GM20431 (cell line): ENCODE data around the gene FAM43B.

Source experiments
- in situ Hi-C: fragments of 300-500 bp; cut with MseI, MboI; formaldehyde crosslinking; loops from one replicate; pipeline ENCODE4 v1.15.0; 2020; ENCODE audit warnings: low sequenced_read_pairs; ENCODE audit not compliant: unreplicated experiment

The FAM43B gene

GRCh38 chr1:20551945-20552727 is at the start of gene FAM43B:
Gene FAM43B, plus strand, starts transcription at chr1:20552573. Its CDS starts 401 bp downstream, at chr1:20552974.
- in situ Hi-C loops: no loop called here

- in situ Hi-C loops: no loop called here
Measured at GRCh38 chr1:20505488-20505887, 46.9 kb upstream of the FAM43B start.

- in situ Hi-C loops: no loop called here
Measured at GRCh38 chr1:20507248-20507563, 45.2 kb upstream of the FAM43B start.

- in situ Hi-C loops: no loop called here
Measured at GRCh38 chr1:20507564-20508410, 44.6 kb upstream of the FAM43B start, which contains the start of gene MUL1. Gene MUL1, minus strand, starts transcription at chr1:20508151. Its CDS starts 127 bp downstream, at chr1:20508024.

- in situ Hi-C loops: no loop called here
Measured at GRCh38 chr1:20508411-20508771, 44.0 kb upstream of the FAM43B start.

- in situ Hi-C loops: no loop called here
Measured at GRCh38 chr1:20511518-20512428, 40.6 kb upstream of the FAM43B start.

- in situ Hi-C loops: loop anchor here (10.0 kb wide), 1 partner anchor 125 kb away; no protein-coding TSS in a partner anchor
Measured at GRCh38 chr1:20519609-20520262, 32.6 kb upstream of the FAM43B start.

GRCh38 chr1:20521960-20522861 is 30.2 kb upstream of the FAM43B start:
- in situ Hi-C loops: loop anchor here (10.0 kb wide), 1 partner anchor 123 kb away; no protein-coding TSS in a partner anchor

GRCh38 chr1:20526267-20526666 is 26.1 kb upstream of the FAM43B start:
- in situ Hi-C loops: loop anchor here (10.0 kb wide), 1 partner anchor 119 kb away; no protein-coding TSS in a partner anchor

GRCh38 chr1:20528221-20528620 is 24.2 kb upstream of the FAM43B start:
- in situ Hi-C loops: loop anchor here (10.0 kb wide), 1 partner anchor 117 kb away; no protein-coding TSS in a partner anchor

GRCh38 chr1:20530306-20530705 is 22.1 kb upstream of the FAM43B start:
- in situ Hi-C loops: no loop called here

- in situ Hi-C loops: no loop called here
Measured at GRCh38 chr1:20530901-20531300, 21.5 kb upstream of the FAM43B start.

GRCh38 chr1:20533635-20534034 is 18.7 kb upstream of the FAM43B start:
- in situ Hi-C loops: no loop called here

GRCh38 chr1:20534659-20535417 is 17.5 kb upstream of the FAM43B start:
- in situ Hi-C loops: no loop called here

GRCh38 chr1:20538227-20538626 is 14.1 kb upstream of the FAM43B start:
- in situ Hi-C loops: no loop called here

GRCh38 chr1:20538760-20539551 is 13.4 kb upstream of the FAM43B start:
- in situ Hi-C loops: no loop called here

- in situ Hi-C loops: no loop called here
Measured at GRCh38 chr1:20540281-20540680, 12.1 kb upstream of the FAM43B start.
